ENCODE measurements around the gene NECAP2. TPM values are rescaled to one million over a fixed set of nuclear protein-coding genes. Genes with fewer than 3 reads are reported as not detected.
"Not testable (repeated sequence)": the region's sequence is repeated elsewhere in the genome, so short reads cannot be mapped to it uniquely, and the experiment has no call there.

Gene NECAP2
- total RNA-seq, 1 experiment from 2014 or later, result 68.2 TPM

- peak; percentile 27 for DNase-seq (ENCODE audit: low spot score)
These were observed 9.9 kb upstream of the NECAP2 start for GRCh38 chr1:16430606-16431005.

DNA sequence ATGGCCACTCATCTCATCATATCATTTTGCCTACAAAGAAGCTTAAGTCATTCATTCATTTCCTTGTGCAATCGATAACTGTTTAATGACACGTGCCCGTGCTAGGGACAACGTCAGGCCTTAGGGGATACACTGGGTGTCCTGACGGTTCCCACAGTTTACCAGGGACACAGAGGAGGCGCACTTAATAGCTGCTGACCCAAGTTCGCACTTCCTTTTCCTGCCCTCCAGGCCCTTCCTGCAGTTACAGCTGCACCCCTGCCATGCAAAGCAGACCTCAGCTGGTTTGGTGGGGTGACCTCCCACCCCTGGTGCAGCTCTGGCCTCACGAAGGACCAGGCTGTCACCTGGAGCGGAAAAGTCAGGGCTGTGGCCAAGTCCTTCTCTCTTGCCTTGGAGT is 7.5 kb upstream of the NECAP2 start:
- DNase-seq (ENCODE audit: low spot score), result no peak

- no peak for DNase-seq (ENCODE audit: low spot score)
These were observed 6.5 kb upstream of the NECAP2 start for GRCh38 chr1:16434007-16434406.

GRCh38 chr1:16434501-16434900 is 6.0 kb upstream of the NECAP2 start:
- DNase-seq (ENCODE audit: low spot score), result no peak

- DNase-seq (ENCODE audit: low spot score), result no peak
These were observed 3.5 kb upstream of the NECAP2 start, which contains the start of gene SPATA21 for GRCh38 chr1:16436946-16437474. Gene SPATA21, minus strand, starts transcription at chr1:16437424. Its CDS starts 6,053 bp downstream, at chr1:16431371.

- DNase-seq (ENCODE audit: low spot score), result no peak
These were observed 2.0 kb upstream of the NECAP2 start for GRCh38 chr1:16438516-16438915.

DNA sequence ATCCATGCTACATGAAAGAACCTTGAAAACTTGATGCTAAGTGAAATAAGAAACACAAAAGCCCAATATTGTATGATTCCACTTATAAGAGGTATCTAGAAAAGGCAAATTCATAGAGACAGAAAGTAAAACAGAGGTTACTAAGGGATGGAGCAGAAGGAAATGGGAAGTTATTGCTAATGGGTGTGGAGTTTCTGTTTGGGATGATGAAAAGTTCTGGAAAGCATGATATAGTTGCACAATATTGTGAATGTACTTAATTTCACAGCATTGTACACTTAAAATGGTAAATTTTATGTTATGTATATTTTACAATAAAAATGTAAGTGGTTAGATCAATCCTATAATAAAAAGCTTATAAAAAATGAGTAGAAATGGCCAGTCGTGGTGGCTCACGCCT is 1.6 kb upstream of the NECAP2 start:
- no peak for DNase-seq (ENCODE audit: low spot score)

- DNase-seq (ENCODE audit: low spot score), result no peak
These were observed 424 bp upstream of the NECAP2 start for GRCh38 chr1:16440131-16440469.

DNA sequence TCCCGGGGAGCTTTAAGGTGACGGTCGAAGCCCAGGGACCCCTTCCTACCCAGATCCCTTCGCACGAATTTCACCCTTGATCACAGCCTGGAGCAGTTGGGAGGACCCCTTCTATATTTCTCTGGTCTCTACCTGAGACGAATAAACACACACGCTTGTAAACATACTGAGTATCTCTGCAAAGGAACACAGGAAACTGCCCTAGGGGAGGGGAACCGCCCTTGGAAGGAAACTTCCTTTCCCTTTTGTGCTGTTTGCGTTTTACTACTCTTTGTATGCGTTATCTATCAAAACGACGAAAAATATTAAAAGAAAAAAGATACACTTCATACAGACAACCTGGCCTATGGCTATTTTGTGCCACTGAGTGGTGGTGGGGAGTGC is 750 bp downstream of the NECAP2 start:
- DNase-seq (ENCODE audit: low spot score), result no peak

- DNase-seq (ENCODE audit: low spot score), result no peak
These were observed 1.7 kb downstream of the NECAP2 start for GRCh38 chr1:16442265-16442664.

GRCh38 chr1:16442941-16443340 is 2.4 kb downstream of the NECAP2 start:
- DNase-seq (ENCODE audit: low spot score), result no peak

- DNase-seq (ENCODE audit: low spot score), result no peak
These were observed 3.6 kb downstream of the NECAP2 start for GRCh38 chr1:16443975-16444770.

- DNase-seq (ENCODE audit: low spot score), result no peak
These were observed 4.5 kb downstream of the NECAP2 start for GRCh38 chr1:16445052-16445451.

DNA sequence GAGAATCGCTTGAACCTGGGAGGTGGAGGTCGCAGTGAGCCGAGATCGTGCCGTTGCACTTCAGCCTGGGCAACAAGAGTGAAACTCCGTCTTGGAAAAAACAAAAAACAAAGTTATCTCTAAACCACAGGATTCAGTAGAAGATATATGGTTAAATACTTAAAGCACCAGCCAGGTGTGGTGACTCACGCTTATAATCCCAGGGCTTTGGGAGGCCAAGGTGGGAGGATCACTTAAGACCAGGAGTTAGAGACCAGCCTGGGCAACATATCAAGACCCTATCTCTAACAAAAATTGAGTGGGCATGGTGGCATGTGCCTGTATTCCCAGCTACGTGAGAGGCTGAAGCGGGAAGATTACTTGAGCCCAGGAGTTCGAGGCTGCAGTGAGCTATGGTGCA is 5.6 kb downstream of the NECAP2 start:
- DNase-seq (ENCODE audit: low spot score), result no peak

GRCh38 chr1:16447641-16448040 is 7.1 kb downstream of the NECAP2 start:
- DNase-seq (ENCODE audit: low spot score), result no peak

DNA sequence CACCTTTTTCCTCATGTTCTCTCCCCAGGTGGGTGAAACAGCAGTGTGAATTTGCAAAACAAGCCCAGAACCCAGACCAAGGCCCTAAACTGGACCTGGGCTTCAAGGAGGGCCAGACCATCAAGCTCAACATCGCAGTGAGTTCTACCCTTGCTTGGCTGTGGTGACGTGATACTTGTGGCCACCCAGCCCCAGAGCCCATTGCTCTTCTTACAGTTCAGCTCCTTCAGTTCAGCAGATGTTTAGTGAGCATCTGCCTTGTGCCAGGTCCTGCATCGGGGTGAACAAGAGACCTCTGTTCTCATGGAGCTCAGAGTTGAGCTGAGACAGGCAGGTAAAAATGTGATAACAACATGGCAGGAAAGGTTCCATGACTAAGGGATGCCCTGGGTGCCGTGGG is 8.5 kb downstream of the NECAP2 start:
- DNase-seq (ENCODE audit: low spot score), result no peak

GRCh38 chr1:16449666-16450065 is 9.1 kb downstream of the NECAP2 start:
- DNase-seq (ENCODE audit: low spot score), result no peak

GRCh38 chr1:16450863-16451481 is 10.4 kb downstream of the NECAP2 start:
- no peak for DNase-seq (ENCODE audit: low spot score)

DNA sequence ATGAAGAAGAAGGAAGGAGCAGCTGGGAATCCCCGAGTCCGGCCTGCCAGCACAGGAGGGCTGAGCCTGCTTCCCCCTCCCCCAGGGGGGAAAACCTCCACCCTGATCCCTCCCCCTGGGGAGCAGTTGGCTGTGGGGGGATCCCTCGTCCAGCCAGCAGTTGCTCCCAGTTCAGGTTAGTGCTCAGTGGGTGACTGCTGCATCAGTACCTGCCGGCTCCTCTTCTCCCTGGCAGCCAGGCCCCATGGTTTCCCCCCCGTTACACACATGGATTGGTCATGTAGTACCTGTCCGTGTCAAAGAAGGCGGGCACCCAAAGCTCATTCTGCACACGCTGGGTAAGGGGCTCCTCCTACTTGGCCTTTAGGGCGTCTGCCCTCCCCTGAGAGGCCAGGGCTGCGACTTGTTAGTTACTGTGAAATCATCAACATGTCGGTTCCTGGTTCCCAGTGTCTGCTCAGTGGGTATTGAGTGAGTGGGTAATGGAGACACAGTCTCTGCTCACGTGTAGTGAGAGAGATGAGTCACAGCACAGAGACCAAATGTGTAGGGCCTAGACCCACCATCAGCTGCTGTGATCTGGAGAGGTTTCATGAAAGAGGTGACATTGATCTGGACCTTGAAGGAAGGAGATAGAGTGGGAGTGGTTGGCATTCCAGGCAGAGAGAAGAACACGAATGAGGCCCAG is 11.5 kb downstream of the NECAP2 start:
- no peak for DNase-seq (ENCODE audit: low spot score)

DNA sequence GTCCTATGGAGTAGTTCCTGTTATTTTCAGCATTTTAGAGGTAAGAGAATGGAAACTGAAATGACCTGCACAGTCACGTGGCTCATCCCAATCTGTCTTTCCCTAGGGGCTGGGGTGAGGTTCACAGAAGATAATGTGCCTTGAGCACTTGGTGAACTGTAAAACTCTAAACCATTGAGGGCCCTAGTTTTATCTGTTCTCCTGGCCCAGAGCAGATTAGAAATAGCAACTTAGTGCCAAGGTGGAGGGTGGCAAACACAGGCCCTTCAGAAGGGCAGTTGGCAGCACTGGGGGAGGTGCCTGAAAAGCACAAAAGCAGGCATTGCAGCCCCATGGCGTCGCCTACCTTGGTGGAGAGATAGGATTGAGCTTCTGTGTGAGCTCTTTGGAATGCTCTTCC is 14.4 kb downstream of the NECAP2 start:
- DNase-seq (ENCODE audit: low spot score), result not testable (repeated sequence)

- not testable (repeated sequence) for DNase-seq (ENCODE audit: low spot score)
These were observed 15.6 kb downstream of the NECAP2 start for GRCh38 chr1:16456151-16456550.

- no peak for DNase-seq (ENCODE audit: low spot score)
These were observed 18.3 kb downstream of the NECAP2 start for GRCh38 chr1:16458831-16459230.
